Cerebellar cortex (tissue), 1 donor: Measurements from ENCODE around the gene LY6G5C.

Source experiments
- DNase-seq: peaks from one replicate; pipeline ENCODE4 v3.0.0-alpha.2; 2015; ENCODE audit warnings: low spot score

LY6G5C gene

DNA sequence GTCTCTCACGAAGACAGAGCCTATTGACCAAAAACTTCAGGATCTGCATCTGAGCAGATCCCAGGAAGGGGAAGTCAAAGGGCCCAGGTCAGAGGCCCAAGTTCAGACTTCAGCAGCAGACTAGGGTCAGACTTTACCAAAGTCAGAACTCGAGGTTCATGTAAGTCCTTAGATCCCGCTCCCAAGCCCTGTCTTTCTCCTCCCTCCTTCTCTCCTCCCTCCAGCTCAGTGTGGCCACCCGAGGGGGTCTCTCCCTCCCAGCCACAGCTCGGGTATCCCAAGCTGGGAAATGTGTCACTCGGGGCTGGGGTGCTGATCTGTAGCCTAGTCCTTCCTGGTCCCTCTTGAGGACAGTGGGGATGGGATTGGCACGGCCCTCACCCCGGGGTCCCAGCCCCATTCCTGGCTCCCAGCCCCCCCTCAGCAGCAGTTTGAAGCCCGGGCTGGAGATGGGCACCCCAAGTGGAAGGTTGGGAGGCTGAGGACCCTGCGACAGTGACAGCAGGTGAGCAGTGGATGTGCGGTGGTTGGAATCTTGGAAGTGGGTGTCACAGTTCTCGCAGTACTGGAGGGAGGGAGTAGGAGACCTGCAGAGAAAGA is 18.6 kb downstream of the LY6G5C start:
- no peak for DNase-seq

DNA sequence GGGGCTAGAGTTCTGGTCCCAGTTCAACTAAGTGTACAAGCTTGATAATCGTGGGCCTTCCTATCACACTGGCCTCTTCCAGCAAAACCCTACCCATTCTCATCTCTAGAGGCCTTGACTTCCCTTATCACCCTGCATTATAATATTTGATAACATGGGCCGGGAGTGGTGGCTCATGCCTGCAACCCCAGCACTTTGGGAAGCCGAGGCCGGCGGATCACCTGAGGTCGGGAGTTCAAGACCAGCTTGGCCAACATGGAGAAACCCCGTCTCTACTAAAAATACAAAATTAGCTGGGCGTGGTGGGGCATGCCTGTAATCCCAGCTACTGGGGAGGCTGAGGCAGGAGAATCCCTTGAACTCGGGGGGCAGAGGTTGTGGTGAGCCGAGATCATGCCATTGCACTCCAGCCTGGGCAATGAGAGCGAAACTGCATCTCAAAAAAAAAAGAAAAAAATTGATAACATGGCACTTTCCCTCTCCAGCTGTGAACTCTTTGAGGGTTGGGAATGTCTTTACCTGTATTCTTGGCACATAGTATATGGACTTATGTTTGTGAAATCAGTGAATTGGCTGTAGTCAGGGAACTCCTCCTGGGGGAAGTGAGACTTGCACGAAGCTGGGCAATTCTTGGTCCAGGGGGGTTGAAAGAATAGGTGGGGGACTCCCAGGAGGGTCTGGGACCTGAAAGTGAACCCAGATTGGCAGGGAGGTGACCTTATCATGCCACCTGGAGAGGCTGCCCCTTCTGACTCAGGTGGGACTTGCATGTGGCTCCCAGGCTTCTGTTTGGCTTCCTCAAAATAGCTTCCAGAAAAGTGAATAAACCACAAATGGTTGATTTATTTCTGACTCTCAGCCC is 19.4 kb downstream of the LY6G5C start:
- no peak for DNase-seq

- DNase-seq: peak; percentile 83
These were observed 20.2 kb downstream of the LY6G5C start, which contains the start of gene C6orf47 for GRCh38 chr6:31660381-31661261. Gene C6orf47, minus strand, starts transcription at chr6:31660778. Its CDS starts 831 bp downstream, at chr6:31659947.

DNA sequence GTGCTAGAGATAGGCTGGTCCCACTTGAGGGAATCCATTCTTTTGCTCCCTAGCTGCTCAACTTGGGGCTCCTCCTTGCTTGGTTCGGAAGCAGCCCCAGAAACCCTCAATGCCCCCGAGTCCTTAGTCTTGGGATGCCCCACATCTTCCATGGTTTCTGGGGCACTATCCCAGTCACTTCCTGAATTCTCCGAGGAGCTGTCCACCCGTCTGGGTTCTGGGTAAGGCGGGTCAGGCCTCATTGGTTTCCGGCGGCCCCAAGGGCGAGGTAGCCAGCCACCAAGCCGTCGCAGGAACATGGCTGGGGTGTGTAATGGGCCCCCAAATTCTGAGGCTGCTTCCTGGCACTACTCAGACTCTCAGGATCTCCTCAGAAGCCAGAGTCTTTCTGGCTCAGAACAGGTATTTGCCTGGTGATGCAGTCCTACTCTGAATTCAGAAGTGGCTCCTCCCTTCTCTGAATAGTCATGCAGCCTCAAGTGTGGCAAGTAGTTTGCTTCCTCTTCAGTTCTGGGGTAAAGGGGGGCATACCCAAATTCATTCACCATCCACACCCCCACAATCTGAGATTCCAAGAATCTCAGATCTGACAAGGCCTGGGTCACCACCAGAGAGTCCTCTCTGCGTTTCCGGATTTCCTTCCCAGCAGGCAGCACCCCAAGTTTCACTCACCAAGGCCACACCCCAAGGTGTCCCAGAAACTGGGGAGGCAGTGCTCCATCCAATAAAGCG is 21.1 kb downstream of the LY6G5C start:
- DNase-seq: no peak

GRCh38 chr6:31658983-31659648 is 21.8 kb downstream of the LY6G5C start:
- DNase-seq: no peak

GRCh38 chr6:31658158-31658688 is 22.6 kb downstream of the LY6G5C start:
- no peak for DNase-seq

- no peak for DNase-seq
These were observed 23.3 kb downstream of the LY6G5C start for GRCh38 chr6:31657406-31658157.

- DNase-seq: no peak
These were observed 25.3 kb downstream of the LY6G5C start, which contains the start of gene APOM for GRCh38 chr6:31655349-31656237. Gene APOM, plus strand, starts transcription at chr6:31655894. Its CDS starts 73 bp downstream, at chr6:31655967.

DNA sequence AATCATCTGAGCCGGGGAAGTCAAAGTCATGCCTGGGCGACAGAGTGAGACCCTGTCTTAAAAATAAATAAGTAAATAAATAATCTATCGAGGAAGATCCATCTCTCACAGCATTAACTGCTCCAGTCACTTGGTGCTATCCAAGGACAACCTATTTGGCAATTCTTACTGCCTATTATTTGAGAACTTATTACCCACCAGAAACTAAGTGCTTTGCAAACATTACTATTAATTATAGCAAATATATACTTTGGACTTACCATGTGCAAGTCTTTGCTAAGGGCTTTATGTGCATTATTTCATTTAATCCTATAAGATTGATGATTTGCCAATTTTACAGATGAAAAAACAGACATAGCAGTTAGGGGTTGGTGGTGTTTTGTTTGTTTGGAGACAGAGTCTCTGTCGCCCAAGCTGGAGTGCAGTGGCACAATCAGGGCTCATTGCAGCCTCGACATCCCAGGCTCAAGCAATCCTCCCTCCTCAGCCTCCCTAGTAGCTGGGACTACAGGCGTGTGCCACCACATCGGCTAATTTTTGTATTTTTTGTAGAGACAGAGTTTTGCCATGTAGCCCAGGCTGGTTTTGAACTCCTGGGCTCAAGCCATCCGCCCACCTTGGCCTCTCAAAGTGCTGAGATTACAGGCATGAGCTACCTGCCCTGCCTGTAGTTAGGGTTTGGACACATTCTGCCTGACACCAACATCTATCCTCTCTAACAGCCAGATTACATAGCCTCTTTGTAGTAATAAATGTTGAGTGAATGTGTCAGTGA is 26.1 kb downstream of the LY6G5C start:
- no peak for DNase-seq

- peak; percentile 95 for DNase-seq
These were observed 27.7 kb downstream of the LY6G5C start for GRCh38 chr6:31652925-31653724.

- DNase-seq: no peak
These were observed 29.2 kb downstream of the LY6G5C start for GRCh38 chr6:31651602-31652191.

- no peak for DNase-seq
These were observed 35.5 kb downstream of the LY6G5C start for GRCh38 chr6:31645325-31645724.

GRCh38 chr6:31643818-31644454 is 36.9 kb downstream of the LY6G5C start:
- no peak for DNase-seq

- DNase-seq: no peak
These were observed 37.9 kb downstream of the LY6G5C start for GRCh38 chr6:31642798-31643570.

GRCh38 chr6:31641370-31641769 is 39.5 kb downstream of the LY6G5C start:
- DNase-seq: no peak

- no peak for DNase-seq
These were observed 40.3 kb downstream of the LY6G5C start for GRCh38 chr6:31640612-31641011.
